OCI-LY1 (cell line): ENCODE data around the gene ZNF239.

Experiments
- EZH2 ChIP-seq: fragments of 200-600 bp; sonication (generic), shearing (Covaris generic); IDR thresholded peaks from 2 replicates; pipeline ENCODE4 v1.8.0; 2017; ENCODE audit warnings: borderline replicate concordance, mixed run types, mild to moderate bottlenecking, antibody characterized with exemption, low read length, moderate library complexity, mixed read lengths
- TF ChIP-seq, protein P1 (sequence below): fragments of 200-600 bp; sonication (generic), shearing (Covaris generic); IDR thresholded peaks from 2 replicates; pipeline ENCODE4 v1.5.1; 2017; ENCODE audit warnings: mild to moderate bottlenecking, antibody characterized with exemption, low read length, moderate library complexity, mixed read lengths

DNA sequence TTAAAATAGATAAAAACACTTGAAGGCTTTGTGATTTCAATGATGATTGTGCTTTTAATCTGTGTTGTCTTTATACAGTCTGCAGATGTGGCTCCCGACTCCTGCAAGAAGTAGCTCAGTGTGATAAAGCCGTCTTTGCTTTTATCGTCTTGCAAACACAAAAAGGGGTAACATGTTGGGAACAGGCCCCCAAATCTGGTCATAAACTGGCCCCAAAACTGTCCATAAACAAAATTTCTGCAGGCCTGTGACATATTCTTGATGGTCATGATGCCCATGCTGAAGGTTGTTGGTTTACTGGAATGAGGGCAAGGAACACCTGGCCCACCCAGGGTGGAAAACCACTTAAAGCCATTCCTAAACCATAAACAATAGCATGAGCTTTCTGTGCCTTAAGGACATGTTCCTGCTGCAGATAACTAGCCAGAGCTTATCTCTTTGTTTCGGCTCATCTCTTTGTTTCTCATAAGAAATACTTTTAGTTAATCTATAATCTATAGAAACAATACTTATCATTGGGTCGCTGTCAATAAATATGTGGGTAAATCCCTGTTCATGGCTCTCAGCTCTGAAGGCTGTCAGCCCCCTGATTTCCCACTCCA is 17.0 kb upstream of the ZNF239 start:
- TF ChIP-seq, protein P1, sequence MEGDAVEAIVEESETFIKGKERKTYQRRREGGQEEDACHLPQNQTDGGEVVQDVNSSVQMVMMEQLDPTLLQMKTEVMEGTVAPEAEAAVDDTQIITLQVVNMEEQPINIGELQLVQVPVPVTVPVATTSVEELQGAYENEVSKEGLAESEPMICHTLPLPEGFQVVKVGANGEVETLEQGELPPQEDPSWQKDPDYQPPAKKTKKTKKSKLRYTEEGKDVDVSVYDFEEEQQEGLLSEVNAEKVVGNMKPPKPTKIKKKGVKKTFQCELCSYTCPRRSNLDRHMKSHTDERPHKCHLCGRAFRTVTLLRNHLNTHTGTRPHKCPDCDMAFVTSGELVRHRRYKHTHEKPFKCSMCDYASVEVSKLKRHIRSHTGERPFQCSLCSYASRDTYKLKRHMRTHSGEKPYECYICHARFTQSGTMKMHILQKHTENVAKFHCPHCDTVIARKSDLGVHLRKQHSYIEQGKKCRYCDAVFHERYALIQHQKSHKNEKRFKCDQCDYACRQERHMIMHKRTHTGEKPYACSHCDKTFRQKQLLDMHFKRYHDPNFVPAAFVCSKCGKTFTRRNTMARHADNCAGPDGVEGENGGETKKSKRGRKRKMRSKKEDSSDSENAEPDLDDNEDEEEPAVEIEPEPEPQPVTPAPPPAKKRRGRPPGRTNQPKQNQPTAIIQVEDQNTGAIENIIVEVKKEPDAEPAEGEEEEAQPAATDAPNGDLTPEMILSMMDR: no peak
- TF ChIP-seq EZH2: no peak
